DMS79 (cell line): Measurements from ENCODE around the gene TPCN1.
A peak's percentile ranks its signal among the peaks of the same experiment; 100 is the strongest.

Source experiments
- DNase-seq: peaks from one replicate; lab custom pipeline; 2025; lab: John Stamatoyannopoulos, UW

TPCN1 gene

GRCh38 chr12:113333877-113334785 is 112.9 kb downstream of the TPCN1 start:
- no peak for DNase-seq

- DNase-seq, result peak; percentile 34
Measured at GRCh38 chr12:113334786-113335539, 113.7 kb downstream of the TPCN1 start, which contains the start of gene SLC8B1. TSS of gene SLC8B1 (minus strand) at chr12:113335109. CDS start at chr12:113332878, 2,231 bp downstream.

DNA sequence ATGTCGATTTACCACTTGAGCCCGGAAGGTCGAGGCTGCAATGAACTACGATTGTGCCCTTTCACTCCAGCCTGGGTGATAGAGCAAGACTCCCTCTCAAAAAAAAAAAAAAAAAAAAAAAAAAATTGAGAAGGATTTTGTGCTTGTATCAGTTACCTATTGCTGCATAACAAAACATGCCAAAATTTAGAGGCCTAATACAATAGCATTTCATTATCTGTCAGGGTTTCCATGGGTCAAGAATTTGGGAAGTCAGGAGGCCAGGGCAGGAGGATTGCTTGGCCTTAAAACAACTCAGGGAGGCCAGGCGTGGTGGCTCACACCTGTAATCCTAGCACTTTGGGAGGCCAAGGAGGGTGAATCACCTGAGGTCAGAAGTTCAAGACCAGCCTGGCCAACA is 118.3 kb downstream of the TPCN1 start:
- no peak for DNase-seq

GRCh38 chr12:113340061-113340460 is 118.8 kb downstream of the TPCN1 start:
- DNase-seq, result no peak

DNA sequence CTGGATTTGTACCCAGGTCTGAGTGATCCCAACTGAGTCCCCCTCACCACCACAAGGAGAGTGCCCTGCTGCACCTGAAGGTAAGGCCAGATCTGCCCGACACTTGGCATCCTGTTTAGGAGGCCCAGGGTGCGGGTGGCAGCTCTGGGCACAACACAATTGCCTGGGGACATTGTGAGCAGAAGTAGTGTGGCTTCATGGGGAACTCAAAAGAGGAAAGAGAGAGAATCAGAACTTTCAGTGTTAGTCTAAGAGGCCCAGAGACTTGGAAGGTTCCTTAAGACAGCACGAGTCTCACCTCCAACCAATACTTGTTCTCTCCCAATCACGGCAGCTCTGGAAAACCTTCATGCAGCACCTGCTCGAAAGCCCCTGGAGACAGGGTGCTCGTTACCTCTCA is 120.3 kb downstream of the TPCN1 start:
- no peak for DNase-seq

GRCh38 chr12:113345318-113345717 is 124.1 kb downstream of the TPCN1 start:
- DNase-seq, result no peak

DNA sequence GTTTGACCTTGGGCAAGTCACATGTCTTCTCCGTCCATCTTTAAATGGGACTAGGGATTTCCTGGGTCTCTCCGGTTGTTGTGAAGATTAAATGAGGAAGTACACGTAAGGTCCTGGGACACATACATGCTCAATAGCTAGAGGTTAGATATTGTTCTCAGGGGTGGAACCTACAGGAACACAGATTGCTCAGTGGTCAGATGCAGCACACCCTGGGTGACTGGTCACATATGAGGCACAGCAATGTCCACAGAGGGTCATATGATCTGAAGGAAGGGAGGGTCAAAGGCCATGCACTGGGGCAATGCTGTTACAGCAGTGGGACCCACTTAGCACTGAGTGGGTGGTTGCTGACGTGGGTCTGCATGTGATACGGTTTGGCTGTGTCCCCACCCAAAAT is 125.1 kb downstream of the TPCN1 start:
- no peak for DNase-seq

DNA sequence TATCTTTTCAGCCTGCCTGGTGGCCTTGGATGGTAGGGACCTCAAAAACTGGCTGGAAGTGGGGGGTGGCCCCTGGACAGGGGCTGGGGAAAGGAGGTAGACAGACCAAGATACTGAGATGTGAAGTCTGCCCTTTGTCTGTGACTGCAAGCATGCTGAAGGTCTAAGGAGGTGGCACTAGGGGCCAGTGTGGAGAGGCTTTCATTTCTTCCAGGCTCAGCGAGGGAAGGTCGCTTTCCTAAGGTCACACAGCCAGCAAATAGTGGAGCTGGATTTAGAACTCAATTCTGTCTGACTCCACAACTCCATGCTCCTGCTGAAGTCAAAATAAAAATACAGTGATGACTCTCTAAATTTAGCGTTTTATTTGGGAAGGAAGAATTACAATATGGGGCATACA is 125.8 kb downstream of the TPCN1 start:
- DNase-seq, result no peak

- no peak for DNase-seq
Measured at GRCh38 chr12:113347892-113348291, 126.6 kb downstream of the TPCN1 start.
